Neutrophil (primary cell): Measurements from ENCODE around the gene CCDC73.

Source experiments
- H3K27ac ChIP-seq: fragments of 200-600 bp; sonication (generic); 2 replicates; pipeline ENCODE4 v1.5.1; 2016; ENCODE audit warnings: mild to moderate bottlenecking, moderate library complexity
- H3K27me3 ChIP-seq: fragments of 200-600 bp; sonication (generic); 2 replicates; pipeline ENCODE4 v1.6.0; 2016; ENCODE audit warnings: mild to moderate bottlenecking
- H3K36me3 ChIP-seq: fragments of 200-600 bp; sonication (generic); 2 replicates; pipeline ENCODE4 v1.5.1; 2017
- H3K4me1 ChIP-seq, 2 experiments: fragments of 200-600 bp in 1 of 2; sonication (generic) in 1 of 2; 1 replicate in 1 of 2; 2 replicates in 1 of 2; pipeline versions ENCODE4 v1.5.1 to v1.6.1; 2013 to 2016; ENCODE audit warnings: low read depth in 1 of 2, low read length in 1 of 2, mild to moderate bottlenecking in 1 of 2, moderate library complexity in 1 of 2; ENCODE audit not compliant: control insufficient read depth in 1 of 2, insufficient read depth in 1 of 2
- H3K4me3 ChIP-seq, 2 experiments: fragments of 200-600 bp in 1 of 2; sonication (generic) in 1 of 2; 1 replicate in 1 of 2; 2 replicates in 1 of 2; pipeline ENCODE4 v1.5.1; 2013 to 2016; ENCODE audit warnings: low read depth in 1 of 2, low read length in 1 of 2, mild to moderate bottlenecking in 1 of 2, moderate library complexity in 1 of 2
- H3K9me3 ChIP-seq: fragments of 200-600 bp; sonication (generic); 2 replicates; pipeline ENCODE4 v1.5.1; 2016
- TF ChIP-seq, protein P1 (sequence below): fragments of 200-600 bp; sonication (generic); IDR thresholded peaks from 2 replicates; pipeline ENCODE4 v1.5.1; 2016; ENCODE audit warnings: antibody characterized with exemption

Gene CCDC73

DNA sequence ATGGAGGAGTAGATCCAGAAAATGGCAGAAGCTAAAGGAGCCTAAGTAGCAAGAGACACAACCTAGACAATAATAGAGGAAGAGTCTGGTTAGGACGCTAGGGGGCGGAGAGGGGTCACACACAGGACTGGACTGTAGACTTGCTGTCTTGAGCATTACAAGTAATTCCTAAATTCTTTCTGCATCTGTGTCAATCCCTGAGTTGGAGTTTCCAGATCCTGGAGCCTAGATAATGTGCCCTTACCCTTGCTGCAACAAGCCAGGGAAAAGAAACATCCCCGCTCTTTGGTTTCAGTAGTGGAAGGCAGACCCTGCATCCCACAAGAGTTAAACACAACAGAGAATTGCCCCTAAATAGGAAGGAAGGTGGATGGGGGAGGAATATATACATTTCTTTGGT lies 14.9 kb upstream of the CCDC73 start:
- TF ChIP-seq, protein P1, sequence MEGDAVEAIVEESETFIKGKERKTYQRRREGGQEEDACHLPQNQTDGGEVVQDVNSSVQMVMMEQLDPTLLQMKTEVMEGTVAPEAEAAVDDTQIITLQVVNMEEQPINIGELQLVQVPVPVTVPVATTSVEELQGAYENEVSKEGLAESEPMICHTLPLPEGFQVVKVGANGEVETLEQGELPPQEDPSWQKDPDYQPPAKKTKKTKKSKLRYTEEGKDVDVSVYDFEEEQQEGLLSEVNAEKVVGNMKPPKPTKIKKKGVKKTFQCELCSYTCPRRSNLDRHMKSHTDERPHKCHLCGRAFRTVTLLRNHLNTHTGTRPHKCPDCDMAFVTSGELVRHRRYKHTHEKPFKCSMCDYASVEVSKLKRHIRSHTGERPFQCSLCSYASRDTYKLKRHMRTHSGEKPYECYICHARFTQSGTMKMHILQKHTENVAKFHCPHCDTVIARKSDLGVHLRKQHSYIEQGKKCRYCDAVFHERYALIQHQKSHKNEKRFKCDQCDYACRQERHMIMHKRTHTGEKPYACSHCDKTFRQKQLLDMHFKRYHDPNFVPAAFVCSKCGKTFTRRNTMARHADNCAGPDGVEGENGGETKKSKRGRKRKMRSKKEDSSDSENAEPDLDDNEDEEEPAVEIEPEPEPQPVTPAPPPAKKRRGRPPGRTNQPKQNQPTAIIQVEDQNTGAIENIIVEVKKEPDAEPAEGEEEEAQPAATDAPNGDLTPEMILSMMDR: peak; percentile 33

DNA sequence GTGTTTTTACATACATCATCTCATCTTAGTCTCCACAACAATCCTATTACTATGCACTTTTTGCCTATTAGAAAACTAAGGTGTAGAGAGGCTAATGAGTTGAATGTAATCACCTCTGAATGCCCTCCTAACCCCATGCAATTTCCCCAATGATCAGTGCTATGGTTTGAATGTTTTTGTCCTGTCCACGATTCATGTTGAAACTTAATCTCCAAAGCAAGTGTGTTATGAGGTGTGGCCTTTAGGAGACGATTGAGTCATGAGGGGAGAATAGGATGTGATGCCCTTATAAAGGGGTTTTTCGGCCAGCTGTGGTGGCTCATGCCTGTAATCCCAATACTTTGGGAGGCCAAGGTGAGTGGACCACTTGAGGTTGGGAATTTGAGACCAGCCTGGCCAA lies 2.0 kb upstream of the CCDC73 start:
- TF ChIP-seq, protein P1: no peak
- peaks cover 6 to 7% of the 10 kb centered on the region in 2 experiments for H3K4me1 ChIP-seq
- no peaks in the 10 kb centered on the region for H3K36me3 ChIP-seq
- no peak overlapping the region for H3K27ac ChIP-seq
- no peak overlapping the region for H3K4me3 ChIP-seq
- no peaks in the 10 kb centered on the region for H3K9me3 ChIP-seq
- no peaks in the 10 kb centered on the region for H3K27me3 ChIP-seq

More for the DNA sequence above, 14.9 kb upstream of the CCDC73 start:
- no peak overlapping the region for H3K4me3 ChIP-seq
- no peak overlapping the region for H3K27ac ChIP-seq
- no peaks in the 10 kb centered on the region for H3K4me1 ChIP-seq
- H3K9me3 ChIP-seq: no peaks in the 10 kb centered on the region
- no peaks in the 10 kb centered on the region for H3K36me3 ChIP-seq
- H3K27me3 ChIP-seq: no peaks in the 10 kb centered on the region

DNA sequence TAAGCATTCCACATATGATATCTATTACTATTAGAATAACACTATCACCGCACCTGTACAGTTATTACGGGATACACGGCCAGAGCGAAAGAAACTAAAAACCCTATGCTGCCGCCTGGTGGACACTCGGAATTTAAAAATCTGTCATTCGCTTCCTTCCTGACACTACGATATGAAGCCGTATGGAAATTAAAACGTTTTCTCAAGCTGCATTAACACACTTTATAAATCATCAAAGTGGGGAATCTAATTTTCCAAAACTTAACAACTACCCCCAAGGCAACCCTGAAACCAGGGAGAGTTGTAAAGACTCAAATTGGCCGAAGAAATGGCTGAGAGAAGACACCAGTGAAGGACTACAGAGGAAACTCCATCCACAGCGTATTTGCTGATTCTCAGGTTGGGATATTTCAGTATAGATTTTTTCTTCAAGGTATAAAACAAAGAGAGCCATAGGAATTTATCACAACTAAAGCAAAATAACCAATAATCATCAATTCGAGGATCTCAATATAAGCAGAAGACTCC lies 1.4 kb downstream of the CCDC73 start:
- H3K36me3 ChIP-seq: no peaks in the 10 kb centered on the region
- peaks cover 6 to 7% of the 10 kb centered on the region in 2 experiments for H3K4me1 ChIP-seq
- H3K27ac ChIP-seq: no peak overlapping the region
- H3K9me3 ChIP-seq: no peaks in the 10 kb centered on the region
- TF ChIP-seq, protein P1: peak; percentile 55
- no peaks in the 10 kb centered on the region for H3K27me3 ChIP-seq
- H3K4me3 ChIP-seq: no peak overlapping the region

DNA sequence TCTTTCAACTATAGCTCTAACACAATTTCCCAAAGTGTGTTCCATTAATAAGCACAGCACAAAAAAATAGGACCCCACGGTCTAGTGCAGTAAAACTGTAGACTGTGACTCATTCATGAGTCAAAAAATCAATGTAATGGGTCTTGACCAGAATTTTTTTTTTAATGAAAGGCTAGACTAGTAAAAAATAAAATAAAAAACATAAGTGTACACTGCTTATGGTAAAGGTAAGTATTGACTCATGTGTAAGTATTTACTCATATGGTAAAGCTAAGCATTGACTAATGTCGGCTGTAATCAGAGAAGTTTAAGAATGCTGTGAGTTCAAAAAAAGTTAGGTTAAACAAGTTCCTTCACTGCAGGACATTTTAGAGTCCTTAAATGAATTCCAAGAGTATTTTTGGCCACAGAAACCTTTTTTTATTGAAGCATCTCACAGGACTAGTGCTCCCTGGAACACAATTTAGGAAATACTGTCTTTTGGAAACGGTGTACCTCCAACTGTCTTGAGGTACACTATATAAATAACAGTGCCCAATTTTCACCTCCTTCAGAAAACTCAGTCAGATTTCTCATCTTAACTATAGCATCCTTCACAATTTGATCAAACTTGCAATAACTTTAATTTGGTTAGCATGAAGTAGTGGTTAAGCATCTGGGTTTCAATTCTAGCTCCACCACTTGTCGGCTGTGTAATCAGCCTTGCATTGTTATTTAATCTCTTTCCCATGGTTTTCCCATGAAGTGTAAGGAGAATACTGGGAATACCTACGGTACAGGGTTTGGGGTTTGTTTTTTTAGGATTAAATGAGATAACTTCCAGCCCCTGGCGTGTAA lies 2.1 kb downstream of the CCDC73 start:
- TF ChIP-seq, protein P1: no peak
- Histone ChIP-seq H3K4me1 (peaks cover 6 to 7% of the 10 kb centered on the region in 2 experiments), H3K27me3 (no peaks in the 10 kb centered on the region), H3K27ac (no peak overlapping the region), H3K4me3 (no peak overlapping the region), H3K36me3 (no peaks in the 10 kb centered on the region), H3K9me3 (no peaks in the 10 kb centered on the region)

DNA sequence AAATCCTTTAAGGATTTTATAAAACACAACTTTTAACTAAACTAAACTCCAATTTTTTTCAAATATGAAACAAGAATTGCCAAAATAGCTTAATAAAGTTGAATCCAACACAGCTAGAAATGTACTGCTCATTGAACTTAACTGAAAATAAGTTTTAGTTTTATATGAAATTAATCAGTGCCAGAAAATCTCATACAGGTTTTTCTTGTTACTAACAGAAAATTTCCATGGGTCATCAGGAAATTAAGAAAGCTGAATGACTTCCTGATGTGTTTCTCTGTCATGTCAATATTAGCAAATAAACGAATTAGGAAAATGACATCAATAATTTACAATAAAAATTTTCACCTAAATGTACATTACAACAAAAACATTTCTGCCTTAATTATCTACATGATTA lies 3.5 kb downstream of the CCDC73 start:
- no peaks in the 10 kb centered on the region for H3K27me3 ChIP-seq
- H3K36me3 ChIP-seq: no peaks in the 10 kb centered on the region
- no peak overlapping the region for H3K27ac ChIP-seq
- TF ChIP-seq, protein P1: no peak
- H3K4me1 ChIP-seq: peaks cover 6 to 7% of the 10 kb centered on the region in 2 experiments
- H3K9me3 ChIP-seq: no peaks in the 10 kb centered on the region
- no peak overlapping the region for H3K4me3 ChIP-seq
